Neural progenitor cell (in vitro differentiated cells): ENCODE measurements around the gene TBCK. TPM values are rescaled to one million over a fixed set of nuclear protein-coding genes. Genes with fewer than 3 reads are reported as not detected.

Source experiments
- DNase-seq: peaks from one replicate; pipeline ENCODE4 v3.0.0-alpha.2; 2016; ENCODE audit warnings: low spot score
- H2AFZ ChIP-seq: fragments of 200-600 bp; sonication (generic); replicated peaks from 2 replicates; pipeline ENCODE4 v1.6.1; 2016; ENCODE audit warnings: antibody characterized with exemption
- H3F3A ChIP-seq: fragments of 200-600 bp; sonication (generic); 2 replicates; pipeline ENCODE4 v1.6.1; 2016; ENCODE audit warnings: antibody characterized with exemption, low read depth
- H3K27ac ChIP-seq: fragments of 200-600 bp; sonication (generic); 2 replicates; pipeline ENCODE4 v1.5.1; 2016; ENCODE audit warnings: mild to moderate bottlenecking
- H3K27me3 ChIP-seq: fragments of 200-600 bp; sonication (generic); 2 replicates; pipeline ENCODE4 v1.6.1; 2016; ENCODE audit warnings: mild to moderate bottlenecking, moderate library complexity
- H3K36me3 ChIP-seq: fragments of 200-600 bp; sonication (generic); 2 replicates; pipeline ENCODE4 v1.5.1; 2016
- H3K4me1 ChIP-seq: fragments of 200-600 bp; sonication (generic); 2 replicates; pipeline ENCODE4 v1.6.1; 2016; ENCODE audit warnings: mixed run types
- H3K4me2 ChIP-seq: fragments of 200-600 bp; sonication (generic); 2 replicates; pipeline ENCODE4 v1.6.1; 2016
- H3K4me3 ChIP-seq: fragments of 200-600 bp; sonication (generic); 2 replicates; pipeline ENCODE4 v1.5.1; 2016
- H3K79me2 ChIP-seq: fragments of 200-600 bp; sonication (generic); 2 replicates; pipeline ENCODE4 v1.6.1; 2016; ENCODE audit warnings: low read depth
- H3K9ac ChIP-seq: fragments of 200-600 bp; sonication (generic); 2 replicates; pipeline ENCODE4 v1.6.1; 2016
- H3K9me3 ChIP-seq: fragments of 200-600 bp; sonication (generic); 2 replicates; pipeline ENCODE4 v1.5.1; 2016; ENCODE audit warnings: low read depth
- H4K20me1 ChIP-seq: fragments of 200-600 bp; sonication (generic); 2 replicates; pipeline ENCODE4 v1.6.1; 2016; ENCODE audit warnings: low read depth
- H3K27ac Mint-ChIP-seq: 3 replicates; pipeline ENCODE4 v1.8.0; 2021; ENCODE audit warnings: mixed read lengths
- H3K27me3 Mint-ChIP-seq: 2 replicates; pipeline ENCODE4 v1.8.0; 2022; ENCODE audit warnings: low read depth, mild to moderate bottlenecking, inconsistent platforms, moderate library complexity, mixed read lengths; ENCODE audit not compliant: insufficient read depth
- H3K36me3 Mint-ChIP-seq: 3 replicates; pipeline ENCODE4 v1.8.0; 2021; ENCODE audit warnings: mixed read lengths
- H3K4me1 Mint-ChIP-seq: 3 replicates; pipeline ENCODE4 v1.8.0; 2021; ENCODE audit warnings: mixed read lengths
- H3K4me3 Mint-ChIP-seq: 3 replicates; pipeline ENCODE4 v1.8.0; 2021; ENCODE audit warnings: mild to moderate bottlenecking, moderate library complexity, mixed read lengths
- H3K9me3 Mint-ChIP-seq: 3 replicates; pipeline ENCODE4 v1.8.0; 2020; ENCODE audit warnings: mixed read lengths
- EZH2 ChIP-seq: fragments of 200-600 bp; sonication (generic); IDR thresholded peaks from 2 replicates; pipeline ENCODE4 v1.6.1; 2017; ENCODE audit warnings: antibody characterized with exemption, mild to moderate bottlenecking, moderate library complexity
- EZH2phosphoT487 ChIP-seq: fragments of 200-600 bp; sonication (generic); IDR thresholded peaks from 2 replicates; pipeline ENCODE4 v1.6.1; 2017; ENCODE audit warnings: antibody characterized with exemption
- total RNA-seq: library from RNA; depleted of rRNA; stranded (reverse); fragments of >200 nt; gene quantifications from 2 replicates; pipeline ENCODE4 v1.2.3, GENCODE V29; 2015; ENCODE audit warnings: low replicate concordance
- TF ChIP-seq, protein P1 (sequence below): fragments of 200-600 bp; sonication (generic); IDR thresholded peaks from 2 replicates; pipeline ENCODE4 v1.5.1; 2017; ENCODE audit warnings: antibody characterized with exemption, mild to moderate bottlenecking

Gene TBCK
- total RNA-seq, 1 donor from 2014 or later: 69.8 TPM

- Mint-ChIP-seq H3K27ac (no peak overlapping the region), H3K36me3 (peaks cover 15% of the 10 kb centered on the region), H3K4me3 (no peak overlapping the region), H3K27me3 (no peaks in the 10 kb centered on the region), H3K4me1 (no peaks in the 10 kb centered on the region), H3K9me3 (no peaks in the 10 kb centered on the region)
- Histone ChIP-seq H4K20me1 (peaks cover 3% of the 10 kb centered on the region), H3K27me3 (no peaks in the 10 kb centered on the region), H3K4me3 (no peak overlapping the region), H3K79me2 (peaks cover 5% of the 10 kb centered on the region), H3K9ac (no peak overlapping the region), H3K36me3 (peaks cover 5% of the 10 kb centered on the region), H2AFZ (no peak overlapping the region), H3K4me2 (no peak overlapping the region), H3F3A (no peaks in the 10 kb centered on the region), H3K4me1 (no peaks in the 10 kb centered on the region), H3K9me3 (no peaks in the 10 kb centered on the region), H3K27ac (no peak overlapping the region)
- no peak for DNase-seq
- TF ChIP-seq EZH2: no peak
- TF ChIP-seq, protein P1, sequence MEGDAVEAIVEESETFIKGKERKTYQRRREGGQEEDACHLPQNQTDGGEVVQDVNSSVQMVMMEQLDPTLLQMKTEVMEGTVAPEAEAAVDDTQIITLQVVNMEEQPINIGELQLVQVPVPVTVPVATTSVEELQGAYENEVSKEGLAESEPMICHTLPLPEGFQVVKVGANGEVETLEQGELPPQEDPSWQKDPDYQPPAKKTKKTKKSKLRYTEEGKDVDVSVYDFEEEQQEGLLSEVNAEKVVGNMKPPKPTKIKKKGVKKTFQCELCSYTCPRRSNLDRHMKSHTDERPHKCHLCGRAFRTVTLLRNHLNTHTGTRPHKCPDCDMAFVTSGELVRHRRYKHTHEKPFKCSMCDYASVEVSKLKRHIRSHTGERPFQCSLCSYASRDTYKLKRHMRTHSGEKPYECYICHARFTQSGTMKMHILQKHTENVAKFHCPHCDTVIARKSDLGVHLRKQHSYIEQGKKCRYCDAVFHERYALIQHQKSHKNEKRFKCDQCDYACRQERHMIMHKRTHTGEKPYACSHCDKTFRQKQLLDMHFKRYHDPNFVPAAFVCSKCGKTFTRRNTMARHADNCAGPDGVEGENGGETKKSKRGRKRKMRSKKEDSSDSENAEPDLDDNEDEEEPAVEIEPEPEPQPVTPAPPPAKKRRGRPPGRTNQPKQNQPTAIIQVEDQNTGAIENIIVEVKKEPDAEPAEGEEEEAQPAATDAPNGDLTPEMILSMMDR: no peak
- TF ChIP-seq EZH2phosphoT487: no peak
Measured at GRCh38 chr4:106297245-106298035, 18.6 kb downstream of the TBCK start.

DNA sequence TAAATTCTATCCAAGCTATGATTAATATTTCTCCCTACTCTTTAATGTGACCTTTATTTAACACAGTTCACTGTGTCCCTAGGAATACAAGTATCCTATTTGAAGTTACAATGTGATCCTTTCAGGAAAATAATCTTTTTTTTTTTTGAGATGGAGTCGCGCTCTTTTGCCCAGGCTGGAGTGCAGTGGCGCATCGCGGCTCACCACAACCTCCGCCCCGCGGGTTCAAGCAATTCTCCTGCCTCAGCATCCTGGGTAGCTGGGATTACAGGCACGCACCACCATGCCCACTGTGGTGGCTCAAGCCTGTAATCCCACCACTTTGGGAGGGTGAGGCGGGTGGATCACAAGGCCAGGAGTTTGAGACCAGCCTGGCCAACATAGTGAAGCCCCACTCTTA is 21.9 kb downstream of the TBCK start:
- Histone ChIP-seq H3K4me3 (no peak overlapping the region), H3K9ac (no peak overlapping the region), H3K9me3 (no peaks in the 10 kb centered on the region), H3K79me2 (no peaks in the 10 kb centered on the region), H3K27me3 (no peaks in the 10 kb centered on the region), H3K36me3 (peaks cover 5% of the 10 kb centered on the region), H3K4me1 (no peaks in the 10 kb centered on the region), H4K20me1 (no peaks in the 10 kb centered on the region), H3K27ac (no peak overlapping the region), H3F3A (no peaks in the 10 kb centered on the region), H3K4me2 (no peak overlapping the region), H2AFZ (no peak overlapping the region)
- no peak for DNase-seq
- no peaks in the 10 kb centered on the region for H3K9me3 Mint-ChIP-seq
- no peak overlapping the region for H3K27ac Mint-ChIP-seq
- peaks cover 12% of the 10 kb centered on the region for H3K36me3 Mint-ChIP-seq
- H3K4me1 Mint-ChIP-seq: no peaks in the 10 kb centered on the region
- TF ChIP-seq, protein P1: no peak
- TF ChIP-seq EZH2: no peak
- TF ChIP-seq EZH2phosphoT487: no peak
- H3K27me3 Mint-ChIP-seq: no peaks in the 10 kb centered on the region
- H3K4me3 Mint-ChIP-seq: no peak overlapping the region

- no peaks in the 10 kb centered on the region for H3K9me3 ChIP-seq
- no peaks in the 10 kb centered on the region for H3K4me1 Mint-ChIP-seq
Measured at GRCh38 chr4:106291678-106292077, 24.3 kb downstream of the TBCK start.

More at GRCh38 chr4:106291678-106292077, 24.3 kb downstream of the TBCK start:
- DNase-seq: no peak
- Histone ChIP-seq H3F3A (no peaks in the 10 kb centered on the region), H3K27ac (no peak overlapping the region), H2AFZ (no peak overlapping the region), H3K4me1 (no peaks in the 10 kb centered on the region), H3K36me3 (peaks cover 5% of the 10 kb centered on the region), H3K4me3 (no peak overlapping the region), H3K4me2 (no peak overlapping the region), H3K9ac (no peak overlapping the region), H3K79me2 (no peaks in the 10 kb centered on the region), H4K20me1 (no peaks in the 10 kb centered on the region), H3K27me3 (no peaks in the 10 kb centered on the region)
- H3K27me3 Mint-ChIP-seq: no peaks in the 10 kb centered on the region
- H3K27ac Mint-ChIP-seq: no peak overlapping the region
- TF ChIP-seq EZH2 (no peak), EZH2phosphoT487 (no peak)
- TF ChIP-seq, protein P1: no peak
- peaks cover 9% of the 10 kb centered on the region for H3K36me3 Mint-ChIP-seq
- no peaks in the 10 kb centered on the region for H3K9me3 Mint-ChIP-seq
- no peak overlapping the region for H3K4me3 Mint-ChIP-seq
